ENCODE results near the gene STK40.

DNA sequence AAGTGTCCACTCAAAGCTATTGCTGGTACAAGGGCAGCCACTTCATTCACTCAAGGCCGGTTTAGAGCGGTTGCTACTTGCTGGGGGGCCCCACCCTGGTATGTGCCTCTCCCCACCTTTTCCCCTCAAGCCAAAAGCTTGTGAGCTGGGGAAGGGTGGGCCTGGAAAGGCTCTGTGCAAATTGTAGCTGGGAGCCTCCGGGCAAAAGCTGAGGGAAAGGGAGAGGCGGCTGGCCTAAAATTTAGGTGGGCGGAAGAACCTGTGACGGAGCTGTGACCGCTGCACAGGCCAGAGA lies 79.9 kb downstream of the STK40 start:
- no peak for TF ChIP-seq EZH2phosphoT487 (IDR thresholded peaks at IDR 0.05; ENCODE audit: low read depth)
- TF ChIP-seq, protein P1, sequence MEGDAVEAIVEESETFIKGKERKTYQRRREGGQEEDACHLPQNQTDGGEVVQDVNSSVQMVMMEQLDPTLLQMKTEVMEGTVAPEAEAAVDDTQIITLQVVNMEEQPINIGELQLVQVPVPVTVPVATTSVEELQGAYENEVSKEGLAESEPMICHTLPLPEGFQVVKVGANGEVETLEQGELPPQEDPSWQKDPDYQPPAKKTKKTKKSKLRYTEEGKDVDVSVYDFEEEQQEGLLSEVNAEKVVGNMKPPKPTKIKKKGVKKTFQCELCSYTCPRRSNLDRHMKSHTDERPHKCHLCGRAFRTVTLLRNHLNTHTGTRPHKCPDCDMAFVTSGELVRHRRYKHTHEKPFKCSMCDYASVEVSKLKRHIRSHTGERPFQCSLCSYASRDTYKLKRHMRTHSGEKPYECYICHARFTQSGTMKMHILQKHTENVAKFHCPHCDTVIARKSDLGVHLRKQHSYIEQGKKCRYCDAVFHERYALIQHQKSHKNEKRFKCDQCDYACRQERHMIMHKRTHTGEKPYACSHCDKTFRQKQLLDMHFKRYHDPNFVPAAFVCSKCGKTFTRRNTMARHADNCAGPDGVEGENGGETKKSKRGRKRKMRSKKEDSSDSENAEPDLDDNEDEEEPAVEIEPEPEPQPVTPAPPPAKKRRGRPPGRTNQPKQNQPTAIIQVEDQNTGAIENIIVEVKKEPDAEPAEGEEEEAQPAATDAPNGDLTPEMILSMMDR (IDR thresholded peaks at IDR 0.05; ENCODE audit: low read depth, low read length), result no peak
